Upper lobe of right lung (tissue), 1 donor: Measurements from ENCODE around the gene ANKRD13B. TPM values are rescaled to one million over a fixed set of nuclear protein-coding genes. Genes with fewer than 3 reads are reported as not detected.
"Not testable (repeated sequence)": the region's sequence is repeated elsewhere in the genome, so short reads cannot be mapped to it uniquely, and the experiment has no call there.

Source experiments
- ATAC-seq: fragments of 200-7000 bp; cut with Tn5 transposase; one replicate; pipeline ENCODE4 v1.9.1; 2020; ENCODE audit warnings: mild to moderate bottlenecking, moderate library complexity
- DNase-seq: peaks from one replicate; pipeline ENCODE4 v3.0.0-alpha.2; 2020
- H3K27ac ChIP-seq: fragments of 200-600 bp; one replicate; pipeline ENCODE4 v1.8.0; 2022
- H3K27me3 ChIP-seq: fragments of 200-600 bp; one replicate; pipeline ENCODE4 v1.8.0; 2022; ENCODE audit warnings: mild to moderate bottlenecking
- H3K36me3 ChIP-seq: fragments of 200-600 bp; one replicate; pipeline ENCODE4 v1.8.0; 2022
- H3K4me1 ChIP-seq: fragments of 200-600 bp; one replicate; pipeline ENCODE4 v1.8.0; 2022
- H3K4me3 ChIP-seq: fragments of 200-600 bp; one replicate; pipeline ENCODE4 v1.8.0; 2022; ENCODE audit warnings: mild to moderate bottlenecking
- H3K9me3 ChIP-seq: fragments of 200-600 bp; one replicate; pipeline ENCODE4 v1.8.0; 2022
- CTCF ChIP-seq: fragments of 200-600 bp; IDR thresholded peaks from one replicate; pipeline ENCODE4 v1.8.0; 2022; ENCODE audit warnings: antibody characterized with exemption
- intact Hi-C: fragments of 100-400 bp; cut with DNase I; formaldehyde crosslinking; loops from one replicate; pipeline ENCODE4 v1.11.0; 2022
- total RNA-seq: library from RNA; stranded (reverse); fragmentation: NEBNext Ultra II Directional; extraction: Animal tissue kit (Norgen Biotek cat#: 25700); gene quantifications from one replicate; pipeline ENCODE4 v1.2.1, GENCODE V29; 2021
- donor health status: DM: no; HTN: yes; CAD: no; lungs with severe emphysema.

Gene ANKRD13B
- total RNA-seq, 1 donor from 2014 or later: 6.8 TPM

GRCh38 chr17:29555840-29556239 lies 37.1 kb upstream of the ANKRD13B start:
- H3K9me3 ChIP-seq: no peaks in the 10 kb centered on the region
- intact Hi-C loops: no loop called here
- DNase-seq (no peak), ATAC-seq (peak; percentile 56)
- H3K4me1 ChIP-seq: no peaks in the 10 kb centered on the region
- no peak for TF ChIP-seq CTCF
- H3K27ac ChIP-seq: no peak overlapping the region
- H3K36me3 ChIP-seq: no peaks in the 10 kb centered on the region
- H3K4me3 ChIP-seq: no peak overlapping the region
- H3K27me3 ChIP-seq: no peaks in the 10 kb centered on the region

- no peaks in the 10 kb centered on the region for H3K9me3 ChIP-seq
- no peak overlapping the region for H3K27ac ChIP-seq
- ATAC-seq (no peak), DNase-seq (no peak)
- peaks cover 10% of the 10 kb centered on the region for H3K4me1 ChIP-seq
- H3K36me3 ChIP-seq: no peaks in the 10 kb centered on the region
- TF ChIP-seq CTCF: no peak
- H3K27me3 ChIP-seq: no peaks in the 10 kb centered on the region
- intact Hi-C loops: no loop called here
- H3K4me3 ChIP-seq: no peak overlapping the region
These were observed 35.7 kb upstream of the ANKRD13B start for GRCh38 chr17:29557085-29557738.

- ATAC-seq (no peak), DNase-seq (no peak)
- Histone ChIP-seq H3K4me3 (no peak overlapping the region), H3K27me3 (no peaks in the 10 kb centered on the region), H3K36me3 (peaks cover 4% of the 10 kb centered on the region), H3K9me3 (no peaks in the 10 kb centered on the region), H3K4me1 (peaks cover 15% of the 10 kb centered on the region), H3K27ac (no peak overlapping the region)
- TF ChIP-seq CTCF: no peak
- intact Hi-C loops: no loop called here
These were observed 35.2 kb upstream of the ANKRD13B start for GRCh38 chr17:29557739-29558116.

GRCh38 chr17:29558139-29558538 lies 34.8 kb upstream of the ANKRD13B start:
- intact Hi-C loops, H3K27ac ChIP-seq, H3K36me3 ChIP-seq, H3K4me3 ChIP-seq, DNase-seq, ATAC-seq, H3K27me3 ChIP-seq, H3K9me3 ChIP-seq: not testable (repeated sequence)
- H3K4me1 ChIP-seq: peaks cover 17% of the 10 kb centered on the region

- peaks cover 23% of the 10 kb centered on the region for H3K4me1 ChIP-seq
- H3K4me3 ChIP-seq: no peak overlapping the region
- DNase-seq (no peak), ATAC-seq (no peak)
- H3K27ac ChIP-seq: no peak overlapping the region
- intact Hi-C loops: no loop called here
- no peaks in the 10 kb centered on the region for H3K27me3 ChIP-seq
- H3K9me3 ChIP-seq: no peaks in the 10 kb centered on the region
- H3K36me3 ChIP-seq: peaks cover 5% of the 10 kb centered on the region
- TF ChIP-seq CTCF: no peak
These were observed 33.3 kb upstream of the ANKRD13B start for GRCh38 chr17:29559640-29560039.

GRCh38 chr17:29560316-29560715 lies 32.6 kb upstream of the ANKRD13B start:
- no peaks in the 10 kb centered on the region for H3K27me3 ChIP-seq
- ATAC-seq (peak; percentile 61), DNase-seq (no peak)
- H3K36me3 ChIP-seq: peaks cover 5% of the 10 kb centered on the region
- peaks cover 29% of the 10 kb centered on the region for H3K4me1 ChIP-seq
- intact Hi-C loops: no loop called here
- no peak for TF ChIP-seq CTCF
- H3K9me3 ChIP-seq: no peaks in the 10 kb centered on the region
- H3K4me3 ChIP-seq: no peak overlapping the region
- peak overlapping the region; percentile 11 for H3K27ac ChIP-seq
